GM23338 (cell line): ENCODE results near the gene MYCBPAP. TPM values are rescaled to one million over a fixed set of nuclear protein-coding genes. Genes with fewer than 3 reads are reported as not detected.

ENCODE experiments used
- ATAC-seq: fragments of 200-7000 bp; cut with Tn5 transposase; 3 replicates; pipeline ENCODE4 v1.9.1; 2020
- DNase-seq: peaks from one replicate; pipeline ENCODE4 v3.0.0-alpha.2; 2015; ENCODE audit warnings: low spot score
- H2AFZ ChIP-seq: fragments of 200-600 bp; sonication (generic); 2 replicates; pipeline ENCODE4 v1.8.0; 2016; ENCODE audit warnings: antibody characterized with exemption, mild to moderate bottlenecking, moderate library complexity
- H3F3A ChIP-seq: fragments of 200-600 bp; sonication (generic); replicated peaks from 2 replicates; pipeline ENCODE4 v1.8.0; 2017; ENCODE audit warnings: antibody characterized with exemption, mixed run types, low read depth
- H3K27ac ChIP-seq: fragments of 200-600 bp; sonication (generic); 2 replicates; pipeline ENCODE4 v1.6.1; 2016; ENCODE audit warnings: low read depth
- H3K27me3 ChIP-seq: fragments of 200-600 bp; sonication (generic); 2 replicates; pipeline ENCODE4 v1.8.0; 2016; ENCODE audit warnings: mild to moderate bottlenecking, mixed run types, moderate library complexity; ENCODE audit not compliant: insufficient read depth
- H3K36me3 ChIP-seq: fragments of 200-600 bp; sonication (generic); 2 replicates; pipeline ENCODE4 v1.8.0; 2016; ENCODE audit warnings: mild to moderate bottlenecking; ENCODE audit not compliant: insufficient read depth
- H3K4me1 ChIP-seq: fragments of 200-600 bp; sonication (generic); 2 replicates; pipeline ENCODE4 v1.8.0; 2016; ENCODE audit warnings: mild to moderate bottlenecking, moderate library complexity; ENCODE audit not compliant: insufficient read depth
- H3K4me2 ChIP-seq: fragments of 200-600 bp; sonication (generic); 2 replicates; pipeline ENCODE4 v1.7.1; 2017; ENCODE audit warnings: mixed run types
- H3K4me3 ChIP-seq: fragments of 200-600 bp; sonication (generic); 2 replicates; pipeline ENCODE4 v1.6.1; 2016; ENCODE audit warnings: mixed run types
- H3K79me2 ChIP-seq: fragments of 200-600 bp; sonication (generic); replicated peaks from 2 replicates; pipeline ENCODE4 v1.8.0; 2017; ENCODE audit warnings: mild to moderate bottlenecking; ENCODE audit not compliant: insufficient read depth
- H3K9me2 ChIP-seq: fragments of 200-600 bp; sonication (generic); 2 replicates; pipeline ENCODE4 v1.8.0; 2017; ENCODE audit not compliant: insufficient read depth
- H4K20me1 ChIP-seq: fragments of 200-600 bp; sonication (generic); replicated peaks from 2 replicates; pipeline ENCODE4 v1.8.0; 2017; ENCODE audit warnings: mild to moderate bottlenecking; ENCODE audit not compliant: insufficient read depth
- H3K27ac Mint-ChIP-seq: 2 replicates; pipeline ENCODE4 v1.8.0; 2020; ENCODE audit warnings: inconsistent platforms, mild to moderate bottlenecking, moderate library complexity, mixed read lengths
- H3K27me3 Mint-ChIP-seq: 3 replicates; pipeline ENCODE4 v1.8.0; 2022; ENCODE audit warnings: low read depth, mild to moderate bottlenecking, moderate library complexity, mixed read lengths, inconsistent platforms; ENCODE audit not compliant: insufficient read depth, poor library complexity
- H3K36me3 Mint-ChIP-seq: 3 replicates; pipeline ENCODE4 v1.8.0; 2021; ENCODE audit warnings: low read depth, mild to moderate bottlenecking, inconsistent platforms, moderate library complexity, mixed read lengths
- H3K4me1 Mint-ChIP-seq: 3 replicates; pipeline ENCODE4 v1.8.0; 2020; ENCODE audit warnings: mild to moderate bottlenecking, inconsistent platforms, mixed read lengths
- H3K4me3 Mint-ChIP-seq: 3 replicates; pipeline ENCODE4 v1.8.0; 2021; ENCODE audit warnings: moderate library complexity, mild to moderate bottlenecking, inconsistent platforms, mixed read lengths
- H3K9me3 Mint-ChIP-seq: 3 replicates; pipeline ENCODE4 v1.8.0; 2020; ENCODE audit warnings: moderate library complexity, mild to moderate bottlenecking, inconsistent platforms, mixed read lengths
- CTCF ChIP-seq, 2 experiments: fragments of 200-600 bp in 1 of 2; sonication (generic) in 1 of 2; conservative IDR thresholded peaks; 2 replicates each; pipeline versions ENCODE4 v1.5.1 to v1.6.1; 2016 to 2017; ENCODE audit warnings: antibody characterized with exemption in 2 of 2, low read depth in 2 of 2, mild to moderate bottlenecking in 2 of 2, moderate library complexity in 1 of 2
- ETS1 ChIP-seq: IDR thresholded peaks from 2 replicates; pipeline ENCODE4 v1.6.1; 2016; ENCODE audit warnings: antibody characterized with exemption
- EZH2 ChIP-seq: fragments of 200-600 bp; sonication (generic); IDR thresholded peaks from one replicate; pipeline ENCODE4 v1.8.0; 2017; ENCODE audit warnings: antibody characterized with exemption, mild to moderate bottlenecking, low read depth; ENCODE audit not compliant: unreplicated experiment
- EZH2phosphoT487 ChIP-seq: fragments of 200-600 bp; sonication (generic); IDR thresholded peaks from one replicate; pipeline ENCODE4 v1.8.1; 2018; ENCODE audit warnings: antibody characterized with exemption; ENCODE audit not compliant: unreplicated experiment
- JUNB ChIP-seq: IDR thresholded peaks from one replicate; pipeline ENCODE4 v1.6.1; 2016; ENCODE audit warnings: antibody characterized with exemption; ENCODE audit not compliant: unreplicated experiment
- NANOG ChIP-seq: IDR thresholded peaks from 2 replicates; pipeline ENCODE4 v1.6.1; 2016; ENCODE audit warnings: antibody characterized with exemption, borderline replicate concordance
- POLR2AphosphoS5 ChIP-seq: IDR thresholded peaks from 2 replicates; pipeline ENCODE4 v1.6.1; 2016; ENCODE audit warnings: antibody characterized with exemption, low read depth
- STAT1 ChIP-seq: IDR thresholded peaks from one replicate; pipeline ENCODE4 v1.6.1; 2016; ENCODE audit warnings: antibody characterized with exemption; ENCODE audit not compliant: unreplicated experiment
- ZNF114 ChIP-seq: fragments of 250-450 bp; sonication (Bioruptor Pico); IDR thresholded peaks from 2 replicates; pipeline ENCODE4 v1.5.0; 2020; ENCODE audit warnings: mild to moderate bottlenecking, moderate library complexity
- ZNF331 ChIP-seq: fragments of 250-450 bp; sonication (Bioruptor Pico); IDR thresholded peaks from 2 replicates; pipeline ENCODE4 v1.5.0; 2020; ENCODE audit warnings: low read depth, mild to moderate bottlenecking, moderate library complexity
- ZNF462 ChIP-seq: fragments of 250-450 bp; sonication (Bioruptor Pico); IDR thresholded peaks from 2 replicates; pipeline ENCODE4 v1.5.0; 2020; ENCODE audit warnings: mild to moderate bottlenecking, moderate library complexity
- polyA plus RNA-seq: library from polyadenylated mRNA; unstranded; fragments of >200 nt; fragmentation: Nextera tagmentation; extraction: Ambion mirVana; gene quantifications from 2 replicates; pipeline ENCODE4 v1.2.1, GENCODE V29; 2016
- total RNA-seq: library from RNA; depleted of rRNA; stranded (reverse); fragments of >200 nt; shearing (Covaris generic); gene quantifications from 2 replicates; pipeline ENCODE4 v1.2.3, GENCODE V29; 2014

The MYCBPAP gene
- total and polyA plus RNA-seq, 2 experiments from 2014 or later, result 0.63 to 1.7 TPM

GRCh38 chr17:50559674-50560184 is 51.5 kb downstream of the MYCBPAP start:
- Mint-ChIP-seq H3K9me3 (no peaks in the 10 kb centered on the region), H3K36me3 (no peaks in the 10 kb centered on the region), H3K4me1 (peaks cover 34% of the 10 kb centered on the region), H3K4me3 (peak overlapping the region; percentile 86), H3K27ac (peak overlapping the region; percentile 82; the same call in 1 of the 2 replicates), H3K27me3 (peaks cover 50% of the 10 kb centered on the region)
- H3K27ac ChIP-seq, result peak overlapping the region; percentile 52; the same call in 1 of the 2 replicates
- peaks cover 69% of the 10 kb centered on the region for H3K27me3 ChIP-seq
- no peaks in the 10 kb centered on the region for H3K36me3 ChIP-seq
- peak overlapping the region; percentile 62 for H3K4me3 ChIP-seq
- TF ChIP-seq JUNB (no peak), POLR2AphosphoS5 (no peak), NANOG (no peak), ZNF331 (CRISPR knock-in tag) (no peak), EZH2phosphoT487 (no peak), STAT1 (no peak), ETS1 (no peak), ZNF462 (CRISPR knock-in tag) (no peak), CTCF (conservative IDR thresholded peaks at IDR 0.05; ENCODE audit: low read depth in 2 of 2) (no peak), ZNF114 (CRISPR knock-in tag) (no peak), EZH2 (no peak)
- H3K4me2 ChIP-seq, result peak overlapping the region; percentile 96
- peaks cover 26% of the 10 kb centered on the region for H3K4me1 ChIP-seq
- no peaks in the 10 kb centered on the region for H3K79me2 ChIP-seq
- 0 out of 2 replicates have a peak, but pooled peaks cover 9% of the 10 kb centered on the region for H3F3A ChIP-seq
- ATAC-seq, result peak; percentile 63
- H4K20me1 ChIP-seq, result no peaks in the 10 kb centered on the region; the same call in none of the 2 replicates
- H2AFZ ChIP-seq, result peak overlapping the region; percentile 97
- peak; percentile 98 for DNase-seq
- no peaks in the 10 kb centered on the region for H3K9me2 ChIP-seq
